ENCODE data around the gene USP43.
"Not testable (repeated sequence)": the region's sequence is repeated elsewhere in the genome, so short reads cannot be mapped to it uniquely, and the experiment has no call there.

DNA sequence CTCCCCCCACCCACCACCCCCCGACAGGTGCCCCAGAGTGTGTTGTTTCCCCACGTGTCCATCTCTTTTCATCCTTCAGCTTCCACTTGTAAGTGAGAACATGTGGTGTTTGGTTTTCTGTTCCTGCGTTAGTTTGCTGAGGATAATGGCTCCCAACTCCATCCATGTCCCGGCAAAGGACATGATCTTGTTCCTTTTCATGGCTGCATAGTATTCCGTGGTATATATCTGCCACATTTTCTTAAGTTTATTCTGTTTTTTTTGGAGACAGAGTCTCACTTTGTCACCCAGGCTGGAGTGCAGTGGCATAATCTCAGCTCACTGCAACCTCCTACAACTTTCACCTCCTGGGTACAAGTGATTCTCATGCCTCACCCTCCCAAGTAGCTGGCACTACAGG lies 4.9 kb upstream of the USP43 start:
- TF ChIP-seq, protein P1, sequence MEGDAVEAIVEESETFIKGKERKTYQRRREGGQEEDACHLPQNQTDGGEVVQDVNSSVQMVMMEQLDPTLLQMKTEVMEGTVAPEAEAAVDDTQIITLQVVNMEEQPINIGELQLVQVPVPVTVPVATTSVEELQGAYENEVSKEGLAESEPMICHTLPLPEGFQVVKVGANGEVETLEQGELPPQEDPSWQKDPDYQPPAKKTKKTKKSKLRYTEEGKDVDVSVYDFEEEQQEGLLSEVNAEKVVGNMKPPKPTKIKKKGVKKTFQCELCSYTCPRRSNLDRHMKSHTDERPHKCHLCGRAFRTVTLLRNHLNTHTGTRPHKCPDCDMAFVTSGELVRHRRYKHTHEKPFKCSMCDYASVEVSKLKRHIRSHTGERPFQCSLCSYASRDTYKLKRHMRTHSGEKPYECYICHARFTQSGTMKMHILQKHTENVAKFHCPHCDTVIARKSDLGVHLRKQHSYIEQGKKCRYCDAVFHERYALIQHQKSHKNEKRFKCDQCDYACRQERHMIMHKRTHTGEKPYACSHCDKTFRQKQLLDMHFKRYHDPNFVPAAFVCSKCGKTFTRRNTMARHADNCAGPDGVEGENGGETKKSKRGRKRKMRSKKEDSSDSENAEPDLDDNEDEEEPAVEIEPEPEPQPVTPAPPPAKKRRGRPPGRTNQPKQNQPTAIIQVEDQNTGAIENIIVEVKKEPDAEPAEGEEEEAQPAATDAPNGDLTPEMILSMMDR (IDR thresholded peaks at IDR 0.05; ENCODE audit: insufficient read depth, low read depth, low read length), result not testable (repeated sequence)
- TF ChIP-seq EZH2 (IDR thresholded peaks at IDR 0.05; ENCODE audit: insufficient read depth, low read length), result not testable (repeated sequence)

Measured in astrocyte (in vitro differentiated cells and primary cell).